Activated CD4-positive, alpha-beta memory T cell treated with anti-CD3 and anti-CD28 coated beads, Interleukin-2, amount 10 ng/mL, durations not matched to agents 7 days and 5 days (primary cell): Measurements from ENCODE around the gene GATAD1. TPM values are rescaled to one million over a fixed set of nuclear protein-coding genes. Genes with fewer than 3 reads are reported as not detected.
"Not testable (repeated sequence)": the region's sequence is repeated elsewhere in the genome, so short reads cannot be mapped to it uniquely, and the experiment has no call there.

ENCODE experiments used
- CTCF ChIA-PET: fragments of 350-600 bp; sonication (Branson Sonifier 250); formaldehyde crosslinking; loops from one replicate; lab custom pipeline; 2021; ENCODE audit warnings: antibody characterized with exemption, inconsistent platforms; lab: Charles Lee
- POLR2A ChIA-PET: fragments of 350-600 bp; sonication (Branson Sonifier 250); formaldehyde crosslinking; loops from one replicate; lab custom pipeline; 2021; ENCODE audit warnings: antibody characterized with exemption; lab: Charles Lee
- DNase-seq: peaks from one replicate; pipeline ENCODE4 v3.0.0-alpha.2; 2020
- H3K27ac Mint-ChIP-seq: one replicate; pipeline ENCODE4 v1.8.0; 2021; ENCODE audit warnings: mild to moderate bottlenecking, mixed read lengths
- H3K27me3 Mint-ChIP-seq: one replicate; pipeline ENCODE4 v1.8.0; 2021; ENCODE audit warnings: mixed read lengths
- H3K36me3 Mint-ChIP-seq: one replicate; pipeline ENCODE4 v1.8.0; 2021; ENCODE audit warnings: low read depth, mixed read lengths
- H3K4me1 Mint-ChIP-seq: one replicate; pipeline ENCODE4 v1.8.0; 2021; ENCODE audit warnings: mixed read lengths
- H3K4me3 Mint-ChIP-seq: one replicate; pipeline ENCODE4 v1.8.0; 2021; ENCODE audit warnings: mild to moderate bottlenecking, mixed read lengths
- H3K9me3 Mint-ChIP-seq: one replicate; pipeline ENCODE4 v1.8.0; 2021; ENCODE audit warnings: mixed read lengths
- total RNA-seq, 2 experiments: library from RNA; stranded (reverse); gene quantifications; one replicate each; pipeline ENCODE4 v1.2.3, GENCODE V29; 2021

Gene GATAD1
- total RNA-seq, 2 experiments from 2014 or later, result 17.4 to 18.5 TPM

DNA sequence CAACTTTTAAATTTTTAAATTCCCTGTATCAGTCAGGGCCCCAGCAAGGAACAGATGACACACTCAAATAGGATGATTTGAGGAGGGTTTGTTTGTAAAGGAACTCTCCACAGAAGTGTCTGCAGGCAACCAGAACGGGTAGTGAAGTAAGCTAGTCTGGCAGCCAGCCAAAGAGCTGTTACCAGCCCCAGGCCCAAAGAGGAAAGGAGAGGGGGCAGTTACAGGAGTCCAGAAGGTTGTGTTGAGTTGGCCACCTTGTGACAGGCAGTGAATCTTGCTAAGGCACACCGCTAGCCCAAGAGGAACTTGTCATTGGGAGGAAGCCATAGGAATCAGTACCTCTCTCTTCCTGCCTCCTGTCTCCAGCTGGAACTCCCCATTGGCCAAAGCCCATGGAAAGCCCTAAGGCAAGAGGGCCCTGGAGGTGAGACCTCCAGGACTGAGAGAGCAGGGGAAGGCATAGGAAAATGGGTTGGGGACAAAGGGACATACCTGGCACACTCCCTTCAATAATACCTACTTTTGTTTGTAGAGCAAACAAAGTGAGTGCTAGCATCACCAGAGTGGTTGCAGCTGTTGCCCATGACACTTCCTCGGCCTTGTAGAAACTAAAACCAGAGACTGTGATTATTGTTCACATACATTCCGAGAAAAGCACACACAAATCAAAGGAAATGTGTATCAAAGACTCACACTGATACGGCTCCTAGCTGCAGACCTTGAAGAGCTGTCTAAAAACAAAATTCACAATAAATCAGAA, 25.4 kb upstream of the GATAD1 start:
- Mint-ChIP-seq H3K9me3 (no peaks in the 10 kb centered on the region), H3K4me1 (peaks cover 28% of the 10 kb centered on the region)
- CTCF ChIA-PET, result interaction anchor here (1.5 to 3.2 kb wide), 2 partner anchors 9 to 26 kb away, joined by 4 to 20 read pairs; partner anchors contain the start of gene GATAD1

DNA sequence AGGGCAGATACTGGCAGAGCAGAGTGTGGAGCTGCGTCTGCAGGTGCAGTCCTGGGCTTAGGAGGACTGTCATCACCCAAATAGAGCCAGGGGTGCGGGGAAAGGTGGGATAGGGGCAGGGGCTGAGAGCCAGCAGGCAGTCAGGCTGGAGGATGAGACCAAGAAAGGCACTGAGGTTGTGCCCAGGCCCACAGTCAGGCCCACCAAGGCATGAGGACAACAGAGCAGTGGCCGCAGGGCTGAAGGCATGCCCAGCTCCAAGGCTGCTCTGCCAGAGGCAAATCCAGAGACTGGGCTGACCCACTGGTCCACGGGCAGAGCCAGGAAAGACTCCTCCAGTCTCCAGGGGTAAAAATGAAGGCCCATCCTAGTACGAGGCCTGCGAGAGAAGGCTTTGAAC, 24.4 kb upstream of the GATAD1 start:
- ChIA-PET CTCF (interaction anchor here (3.2 kb wide), 1 partner anchor 25 kb away, joined by 20 read pairs; the partner anchor contains the start of gene GATAD1), POLR2A (interaction anchor here (4.8 kb wide), 1 partner anchor 25 kb away, joined by 37 read pairs; the partner anchor contains the start of gene GATAD1)
- H3K4me3 Mint-ChIP-seq, result no peak overlapping the region
- DNase-seq, result no peak
- peaks cover 28% of the 10 kb centered on the region for H3K4me1 Mint-ChIP-seq
- no peak overlapping the region for H3K27ac Mint-ChIP-seq
- no peaks in the 10 kb centered on the region for H3K36me3 Mint-ChIP-seq
- H3K9me3 Mint-ChIP-seq, result no peaks in the 10 kb centered on the region
- H3K27me3 Mint-ChIP-seq, result peaks cover 12% of the 10 kb centered on the region

More for the DNA sequence above, 25.4 kb upstream of the GATAD1 start:
- Mint-ChIP-seq H3K4me3 (no peak overlapping the region), H3K36me3 (no peaks in the 10 kb centered on the region), H3K27ac (no peak overlapping the region), H3K27me3 (peaks cover 10% of the 10 kb centered on the region)
- POLR2A ChIA-PET, result interaction anchor here (4.8 kb wide), 1 partner anchor 26 kb away, joined by 37 read pairs; the partner anchor contains the start of gene GATAD1
- DNase-seq, result no peak

DNA sequence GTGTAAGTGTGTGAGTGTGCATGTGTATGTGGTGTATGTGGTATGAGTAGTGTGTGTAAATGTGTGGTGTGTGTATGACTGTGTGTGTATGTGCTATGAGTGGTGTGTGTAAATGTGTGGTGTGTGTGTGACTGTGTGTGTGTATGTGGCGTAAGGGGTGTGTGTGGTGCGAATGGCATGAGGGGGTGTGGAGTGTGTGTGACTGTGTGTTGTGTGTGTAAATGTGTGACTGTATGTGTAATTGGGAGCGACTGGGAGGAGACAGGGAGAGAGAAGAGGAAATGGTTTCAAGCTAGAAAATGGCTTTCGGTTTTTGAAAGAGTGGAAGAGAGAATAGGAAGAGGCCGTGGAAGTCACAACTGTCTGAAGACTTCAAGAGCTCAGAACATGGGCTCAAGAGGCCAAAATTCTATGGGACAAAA, 23.6 kb upstream of the GATAD1 start:
- H3K9me3 Mint-ChIP-seq, result no peaks in the 10 kb centered on the region
- no peaks in the 10 kb centered on the region for H3K36me3 Mint-ChIP-seq
- no peak for DNase-seq
- peaks cover 28% of the 10 kb centered on the region for H3K4me1 Mint-ChIP-seq
- ChIA-PET POLR2A (interaction anchor here (4.8 kb wide), 1 partner anchor 24 kb away, joined by 37 read pairs; the partner anchor contains the start of gene GATAD1), CTCF (interaction anchor here (0.8 to 3.6 kb wide), 18 partner anchors 8 to 693 kb away, joined by 3 to 75 read pairs (median 4); partner anchors contain the start of genes GATAD1 and RBM48)
- H3K4me3 Mint-ChIP-seq, result peak overlapping the region; percentile 16
- H3K27ac Mint-ChIP-seq, result no peak overlapping the region
- peaks cover 12% of the 10 kb centered on the region for H3K27me3 Mint-ChIP-seq

DNA sequence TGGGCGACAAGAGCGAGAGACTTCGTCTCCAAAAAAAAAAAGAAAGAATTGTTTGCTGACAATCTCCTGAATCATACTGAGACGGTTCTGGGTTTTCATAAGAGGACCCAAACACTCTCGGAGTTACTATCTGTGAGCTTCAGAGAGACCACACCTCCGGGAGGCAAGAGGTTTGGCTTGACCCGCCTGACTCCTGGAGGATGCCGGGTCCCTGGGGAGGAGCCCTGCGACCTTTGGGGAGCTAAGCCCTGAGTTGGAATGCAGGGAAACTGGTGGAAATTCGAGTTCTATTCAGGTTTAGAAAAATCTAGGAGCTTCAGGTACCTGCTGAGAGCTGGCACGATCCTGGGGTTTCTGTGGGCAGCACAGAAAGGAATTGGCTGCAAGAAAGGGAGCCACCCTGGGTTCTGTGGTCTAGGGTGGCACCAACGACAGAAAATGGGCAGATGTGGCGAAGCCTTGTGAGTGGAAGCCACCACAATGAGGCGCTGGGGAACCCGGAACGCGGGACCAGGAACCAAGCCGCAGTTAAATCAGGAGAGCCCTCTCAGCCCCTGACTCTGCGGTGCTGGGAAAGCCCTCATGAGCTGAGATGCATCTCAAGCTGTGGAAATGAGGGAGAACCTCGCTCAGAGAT, 21.9 kb upstream of the GATAD1 start:
- CTCF ChIA-PET, result interaction anchor here (0.7 to 3.6 kb wide), 7 partner anchors 9 to 807 kb away, joined by 3 to 75 read pairs (median 4); partner anchors contain the start of genes GATAD1 and VPS50
- Mint-ChIP-seq H3K27me3 (peaks cover 12% of the 10 kb centered on the region), H3K27ac (no peak overlapping the region), H3K9me3 (no peaks in the 10 kb centered on the region), H3K4me1 (peaks cover 34% of the 10 kb centered on the region), H3K4me3 (peak overlapping the region; percentile 32), H3K36me3 (no peaks in the 10 kb centered on the region)
- POLR2A ChIA-PET, result interaction anchor here (4.8 kb wide), 1 partner anchor 22 kb away, joined by 37 read pairs; the partner anchor contains the start of gene GATAD1
- no peak for DNase-seq

DNA sequence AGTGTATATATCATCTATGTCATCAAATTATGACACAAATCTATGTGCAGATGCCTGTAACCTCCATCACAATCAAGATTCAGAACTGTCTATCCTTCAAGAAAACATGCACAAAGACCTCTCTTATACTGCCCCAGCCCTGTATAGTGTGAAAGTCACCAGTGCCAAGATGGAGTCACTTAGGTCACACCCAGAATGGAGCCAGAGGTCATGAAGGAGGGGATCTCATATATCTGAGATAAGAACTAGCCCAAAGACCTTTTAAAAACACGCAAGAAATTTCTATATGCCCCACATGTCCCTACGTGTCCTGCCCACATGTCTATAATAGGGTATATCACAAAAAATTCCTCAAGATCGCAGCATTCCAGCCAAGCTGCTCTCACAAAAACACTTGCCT, 20.1 kb upstream of the GATAD1 start:
- Mint-ChIP-seq H3K36me3 (no peaks in the 10 kb centered on the region), H3K27me3 (peaks cover 16% of the 10 kb centered on the region), H3K27ac (no peak overlapping the region), H3K9me3 (no peaks in the 10 kb centered on the region), H3K4me1 (peaks cover 28% of the 10 kb centered on the region), H3K4me3 (no peak overlapping the region)
- POLR2A ChIA-PET, result no interaction called here
- CTCF ChIA-PET, result interaction anchor here (0.7 kb wide), 1 partner anchor 273 kb away, joined by 3 read pairs; no protein-coding TSS in a partner anchor
- DNase-seq, result no peak

DNA sequence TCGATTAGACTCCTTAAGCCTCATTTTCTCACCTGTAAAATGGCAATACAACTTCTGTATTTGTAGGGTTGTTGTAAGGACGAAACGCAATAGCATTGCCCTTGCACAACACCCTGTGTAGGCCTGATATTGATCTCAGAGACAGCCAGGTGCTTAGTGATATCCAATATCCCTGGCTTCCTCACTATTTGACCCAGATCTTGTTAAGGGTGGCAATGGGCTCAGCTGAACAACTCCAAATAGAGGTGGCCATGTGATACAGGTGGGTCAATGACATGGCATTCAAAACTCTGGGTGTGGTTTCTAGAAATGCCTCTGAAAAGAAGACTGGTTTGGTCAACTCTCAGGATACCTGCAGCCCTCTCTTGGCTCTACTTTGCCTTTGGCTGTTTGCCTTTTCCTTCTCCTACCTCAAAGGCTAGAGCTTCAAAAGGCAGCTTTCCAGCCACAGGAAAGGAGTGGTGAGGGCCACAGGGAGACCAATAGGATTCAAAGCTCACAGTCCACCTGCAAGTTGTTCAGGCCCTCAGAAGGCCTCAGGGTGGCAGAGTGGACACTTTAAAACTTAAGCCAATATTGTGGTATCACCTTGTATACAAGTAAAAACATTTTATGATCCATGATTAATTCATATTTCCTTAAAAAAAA, 14.9 kb upstream of the GATAD1 start:
- no peak for DNase-seq
- Mint-ChIP-seq H3K27ac (no peak overlapping the region), H3K4me1 (peaks cover 6% of the 10 kb centered on the region), H3K36me3 (no peaks in the 10 kb centered on the region), H3K27me3 (peaks cover 9% of the 10 kb centered on the region), H3K9me3 (no peaks in the 10 kb centered on the region), H3K4me3 (no peak overlapping the region)
- ChIA-PET CTCF (interaction anchor here (1.9 to 2.0 kb wide), 2 partner anchors 8 to 15 kb away, joined by 4 to 7 read pairs; partner anchors contain the start of gene GATAD1), POLR2A (no interaction called here)

DNA sequence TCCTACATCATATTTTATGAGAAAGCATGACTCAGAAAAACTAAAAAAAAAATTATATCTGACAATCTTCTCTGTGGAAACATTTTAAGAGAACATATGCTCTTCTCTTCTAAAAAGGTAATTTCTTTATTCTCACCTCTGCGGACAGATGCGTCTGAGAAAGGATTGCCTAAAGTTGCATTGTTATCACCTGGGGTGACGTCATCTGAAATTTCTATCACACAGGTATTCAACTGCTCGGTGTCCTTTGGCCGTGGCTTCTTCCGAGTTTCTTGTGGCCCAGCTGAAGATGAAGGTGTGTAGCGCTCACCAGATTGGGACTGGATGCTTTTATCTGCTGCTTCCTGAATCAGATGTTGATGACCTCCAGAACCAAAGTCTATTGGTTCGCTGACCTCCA, 14.3 kb upstream of the GATAD1 start:
- no peaks in the 10 kb centered on the region for H3K36me3 Mint-ChIP-seq
- ChIA-PET POLR2A (no interaction called here), CTCF (interaction anchor here (1.9 to 2.0 kb wide), 2 partner anchors 9 to 14 kb away, joined by 4 to 7 read pairs; partner anchors contain the start of gene GATAD1)
- DNase-seq, result no peak
- H3K4me1 Mint-ChIP-seq, result peaks cover 6% of the 10 kb centered on the region
- H3K9me3 Mint-ChIP-seq, result no peaks in the 10 kb centered on the region
- no peak overlapping the region for H3K27ac Mint-ChIP-seq
- H3K27me3 Mint-ChIP-seq, result peaks cover 6% of the 10 kb centered on the region
- no peak overlapping the region for H3K4me3 Mint-ChIP-seq

DNA sequence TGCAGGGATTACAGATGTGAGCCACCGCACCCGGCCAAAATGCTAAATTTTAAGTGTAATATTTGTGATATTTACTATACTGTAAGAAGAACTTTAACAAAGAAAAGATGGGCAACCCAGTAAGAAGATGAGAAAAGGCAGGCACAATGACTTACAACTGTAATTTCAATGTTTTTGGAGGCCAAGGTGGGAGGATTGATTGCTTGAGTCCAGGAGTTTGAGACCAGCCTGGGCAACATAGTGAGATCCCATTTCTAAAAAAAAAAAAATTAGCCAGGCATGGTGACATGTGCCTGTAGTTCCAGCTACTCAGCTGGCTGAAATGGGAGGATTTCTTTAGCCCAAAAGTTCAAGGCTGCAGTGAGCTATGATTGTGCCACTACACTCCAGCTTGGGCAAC, 11.7 kb upstream of the GATAD1 start:
- no peak for DNase-seq
- no peak overlapping the region for H3K27ac Mint-ChIP-seq
- ChIA-PET POLR2A (no interaction called here), CTCF (no interaction called here)
- no peak overlapping the region for H3K4me3 Mint-ChIP-seq
- peaks cover 6% of the 10 kb centered on the region for H3K27me3 Mint-ChIP-seq
- no peaks in the 10 kb centered on the region for H3K4me1 Mint-ChIP-seq
- no peaks in the 10 kb centered on the region for H3K9me3 Mint-ChIP-seq
- no peaks in the 10 kb centered on the region for H3K36me3 Mint-ChIP-seq

DNA sequence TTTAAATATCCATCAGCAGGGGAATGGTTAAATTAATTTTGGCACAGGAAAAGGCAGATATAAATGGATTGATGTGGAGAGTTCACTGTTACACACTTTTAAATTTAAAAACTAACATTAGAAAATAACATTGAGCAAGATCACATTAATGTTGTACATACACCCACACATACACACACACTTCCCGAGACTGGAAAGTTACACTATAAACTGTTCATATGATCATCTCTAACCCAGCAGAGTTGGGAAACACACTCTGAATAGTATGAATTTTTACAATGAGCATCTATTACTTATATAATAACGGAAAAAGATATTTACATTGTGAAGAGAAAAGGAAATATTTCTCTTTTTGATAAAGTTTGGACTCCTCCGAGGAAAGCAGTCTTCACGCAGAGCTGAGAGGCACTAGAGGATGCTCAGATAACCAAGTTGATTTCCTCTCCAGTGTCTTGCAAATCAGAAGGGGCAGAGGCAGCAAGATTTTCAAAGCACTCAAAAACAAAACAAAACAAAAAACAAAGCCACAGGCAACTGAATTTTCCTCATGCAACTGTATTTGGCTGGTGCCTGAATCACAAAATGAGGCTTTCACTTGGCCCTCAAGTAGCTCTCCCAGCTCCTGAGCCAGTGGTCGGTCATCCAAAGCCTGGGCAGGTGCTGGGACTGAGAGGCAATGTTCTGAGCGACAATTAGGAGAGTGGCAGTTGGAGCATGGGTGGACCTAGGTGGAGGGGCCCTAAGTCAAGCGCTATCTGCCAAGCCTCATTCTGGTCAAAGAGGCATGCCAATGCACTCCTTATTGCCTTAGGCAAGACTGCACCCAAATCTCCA, 10.5 kb upstream of the GATAD1 start:
- no peak overlapping the region for H3K4me3 Mint-ChIP-seq
- CTCF ChIA-PET, result no interaction called here
- H3K4me1 Mint-ChIP-seq, result no peaks in the 10 kb centered on the region
- no peaks in the 10 kb centered on the region for H3K36me3 Mint-ChIP-seq
- POLR2A ChIA-PET, result no interaction called here
- H3K9me3 Mint-ChIP-seq, result no peaks in the 10 kb centered on the region
- DNase-seq, result no peak
- H3K27ac Mint-ChIP-seq, result no peak overlapping the region
- H3K27me3 Mint-ChIP-seq, result no peaks in the 10 kb centered on the region

DNA sequence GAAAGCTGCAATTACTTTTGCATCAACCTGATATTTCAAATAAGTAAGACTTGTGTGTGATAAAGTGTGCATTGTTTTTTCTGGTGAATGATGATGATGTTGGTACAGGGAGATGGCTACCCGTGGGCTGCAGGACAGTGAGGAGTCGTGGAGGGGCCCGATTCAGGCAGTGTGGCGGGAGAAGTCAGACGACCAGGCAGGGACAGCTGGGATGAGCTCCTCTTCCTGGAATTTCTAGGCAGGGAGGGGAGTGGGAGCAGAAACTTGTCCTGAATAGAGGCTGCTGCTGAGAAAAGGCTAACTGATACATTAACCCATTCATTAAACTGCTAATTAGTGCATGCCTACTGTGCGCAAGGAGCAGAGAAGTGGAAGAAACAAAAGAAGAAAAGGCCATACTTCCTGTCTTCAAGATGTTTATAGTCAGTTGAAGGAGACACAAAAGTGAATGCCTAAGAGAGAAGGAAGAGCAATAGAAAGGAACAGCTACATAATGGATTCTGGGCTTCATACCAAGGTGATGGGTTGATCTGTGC, 9.3 kb upstream of the GATAD1 start:
- Mint-ChIP-seq H3K4me1 (no peaks in the 10 kb centered on the region), H3K27me3 (peaks cover 3% of the 10 kb centered on the region), H3K27ac (no peak overlapping the region), H3K9me3 (no peaks in the 10 kb centered on the region), H3K36me3 (no peaks in the 10 kb centered on the region), H3K4me3 (no peak overlapping the region)
- no peak for DNase-seq
- ChIA-PET CTCF (no interaction called here), POLR2A (no interaction called here)

DNA sequence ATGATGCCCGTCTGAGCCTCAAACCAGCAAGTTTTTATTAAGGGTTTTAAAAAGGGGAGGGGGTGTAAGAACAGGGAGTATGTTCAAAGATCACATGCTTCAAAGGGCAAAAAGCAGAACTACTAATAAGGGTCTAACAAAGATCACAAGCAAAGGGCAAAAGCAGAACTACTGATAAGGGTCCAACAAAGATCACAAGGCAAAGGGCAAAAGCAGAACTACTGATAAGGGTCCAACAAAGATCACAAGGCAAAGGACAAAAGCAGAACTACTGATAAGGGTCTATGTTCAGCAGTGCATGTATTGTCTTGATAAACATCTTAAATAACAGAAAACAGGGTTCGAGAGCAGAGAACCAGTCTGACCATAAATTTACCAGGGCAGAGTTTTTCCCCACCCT, 4.6 kb upstream of the GATAD1 start:
- H3K27me3 Mint-ChIP-seq, H3K36me3 Mint-ChIP-seq, CTCF ChIA-PET, H3K4me3 Mint-ChIP-seq, H3K4me1 Mint-ChIP-seq, DNase-seq, POLR2A ChIA-PET, H3K9me3 Mint-ChIP-seq, H3K27ac Mint-ChIP-seq: not testable (repeated sequence)
